ENCODE data around the gene CCDC24. TPM values are rescaled to one million over a fixed set of nuclear protein-coding genes. Genes with fewer than 3 reads are reported as not detected.

Gene CCDC24
- total RNA-seq, 1 donor from 2014 or later: 3.7 TPM

DNA sequence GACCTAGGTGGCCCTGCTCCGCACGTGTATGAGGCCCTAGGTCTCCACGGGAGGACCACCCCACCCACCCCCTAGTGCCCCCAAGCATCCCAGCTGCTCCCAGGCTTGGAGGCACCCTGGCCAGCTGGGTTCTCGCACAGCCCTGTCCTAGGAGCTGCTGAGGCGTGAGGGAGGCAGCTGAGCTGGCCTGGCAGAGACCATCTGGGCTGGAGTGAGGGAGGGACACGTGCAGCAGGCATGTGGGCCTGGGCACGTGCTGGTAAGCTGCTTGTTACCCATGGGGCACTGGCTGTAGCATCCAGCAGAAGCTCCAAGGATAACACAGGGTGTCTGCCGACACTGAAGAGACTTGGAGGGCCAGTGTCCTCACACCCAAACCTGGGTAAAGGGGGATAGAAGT, 29.8 kb downstream of the CCDC24 start:
- Histone ChIP-seq H3K36me3 (ENCODE audit: control insufficient read depth, insufficient read depth, low read length) (peaks cover 30% of the 10 kb centered on the region), H3K4me3 (ENCODE audit: low read depth, low read length) (no peak overlapping the region)

DNA sequence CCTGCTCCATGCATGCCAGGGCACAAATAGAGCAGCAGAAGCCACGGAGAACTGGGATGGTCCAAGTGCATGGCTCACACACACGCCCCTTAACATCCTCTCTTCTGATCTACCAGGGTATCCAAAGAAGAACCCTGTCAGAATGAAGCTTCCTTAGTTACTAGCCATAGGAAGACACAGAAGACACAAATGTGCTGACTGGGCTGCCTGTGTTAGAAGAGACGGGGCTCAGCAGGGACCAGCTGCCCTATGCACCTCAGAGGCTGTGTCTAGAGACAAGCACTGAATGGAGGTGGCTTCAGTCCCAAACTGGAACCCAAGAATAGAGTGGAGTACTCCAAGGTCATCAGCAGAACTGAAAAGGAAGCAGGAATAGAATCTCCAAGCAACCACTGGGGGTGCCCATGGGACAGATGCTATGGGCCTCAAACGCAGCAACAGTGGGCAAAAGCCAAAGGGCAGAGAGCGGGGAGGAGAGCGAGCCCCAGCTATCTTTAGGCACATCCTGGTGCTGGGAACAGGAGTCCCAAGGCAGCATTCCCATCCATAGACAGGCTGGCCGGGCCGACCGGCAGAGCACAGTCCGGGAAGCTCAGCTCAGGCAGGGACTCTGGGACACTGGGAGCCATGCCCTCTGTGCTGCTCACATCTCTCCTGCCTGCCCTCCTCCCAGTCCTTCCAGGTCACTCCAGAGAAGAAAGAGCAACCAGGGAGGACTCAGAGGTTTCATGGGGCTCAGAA, 30.4 kb downstream of the CCDC24 start:
- peaks cover 30% of the 10 kb centered on the region for H3K36me3 ChIP-seq (ENCODE audit: control insufficient read depth, insufficient read depth, low read length)
- H3K27me3 ChIP-seq (ENCODE audit: control insufficient read depth, insufficient read depth, low read length): no peaks in the 10 kb centered on the region
- H3K4me3 ChIP-seq (ENCODE audit: low read depth, low read length): no peak overlapping the region
- FAIRE-seq: peak; percentile 7
- TF ChIP-seq, protein P1, sequence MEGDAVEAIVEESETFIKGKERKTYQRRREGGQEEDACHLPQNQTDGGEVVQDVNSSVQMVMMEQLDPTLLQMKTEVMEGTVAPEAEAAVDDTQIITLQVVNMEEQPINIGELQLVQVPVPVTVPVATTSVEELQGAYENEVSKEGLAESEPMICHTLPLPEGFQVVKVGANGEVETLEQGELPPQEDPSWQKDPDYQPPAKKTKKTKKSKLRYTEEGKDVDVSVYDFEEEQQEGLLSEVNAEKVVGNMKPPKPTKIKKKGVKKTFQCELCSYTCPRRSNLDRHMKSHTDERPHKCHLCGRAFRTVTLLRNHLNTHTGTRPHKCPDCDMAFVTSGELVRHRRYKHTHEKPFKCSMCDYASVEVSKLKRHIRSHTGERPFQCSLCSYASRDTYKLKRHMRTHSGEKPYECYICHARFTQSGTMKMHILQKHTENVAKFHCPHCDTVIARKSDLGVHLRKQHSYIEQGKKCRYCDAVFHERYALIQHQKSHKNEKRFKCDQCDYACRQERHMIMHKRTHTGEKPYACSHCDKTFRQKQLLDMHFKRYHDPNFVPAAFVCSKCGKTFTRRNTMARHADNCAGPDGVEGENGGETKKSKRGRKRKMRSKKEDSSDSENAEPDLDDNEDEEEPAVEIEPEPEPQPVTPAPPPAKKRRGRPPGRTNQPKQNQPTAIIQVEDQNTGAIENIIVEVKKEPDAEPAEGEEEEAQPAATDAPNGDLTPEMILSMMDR (IDR thresholded peaks at IDR 0.05; ENCODE audit: insufficient read depth, low read length, severe bottlenecking): no peak
- DNase-seq (ENCODE audit: low read depth): no peak

More for the DNA sequence above, 29.8 kb downstream of the CCDC24 start:
- DNase-seq (ENCODE audit: low read depth): no peak
- H3K27me3 ChIP-seq (ENCODE audit: control insufficient read depth, insufficient read depth, low read length): no peaks in the 10 kb centered on the region
- FAIRE-seq: peak; percentile 82
- TF ChIP-seq, protein P1 (IDR thresholded peaks at IDR 0.05; ENCODE audit: insufficient read depth, low read length, severe bottlenecking): no peak

DNA sequence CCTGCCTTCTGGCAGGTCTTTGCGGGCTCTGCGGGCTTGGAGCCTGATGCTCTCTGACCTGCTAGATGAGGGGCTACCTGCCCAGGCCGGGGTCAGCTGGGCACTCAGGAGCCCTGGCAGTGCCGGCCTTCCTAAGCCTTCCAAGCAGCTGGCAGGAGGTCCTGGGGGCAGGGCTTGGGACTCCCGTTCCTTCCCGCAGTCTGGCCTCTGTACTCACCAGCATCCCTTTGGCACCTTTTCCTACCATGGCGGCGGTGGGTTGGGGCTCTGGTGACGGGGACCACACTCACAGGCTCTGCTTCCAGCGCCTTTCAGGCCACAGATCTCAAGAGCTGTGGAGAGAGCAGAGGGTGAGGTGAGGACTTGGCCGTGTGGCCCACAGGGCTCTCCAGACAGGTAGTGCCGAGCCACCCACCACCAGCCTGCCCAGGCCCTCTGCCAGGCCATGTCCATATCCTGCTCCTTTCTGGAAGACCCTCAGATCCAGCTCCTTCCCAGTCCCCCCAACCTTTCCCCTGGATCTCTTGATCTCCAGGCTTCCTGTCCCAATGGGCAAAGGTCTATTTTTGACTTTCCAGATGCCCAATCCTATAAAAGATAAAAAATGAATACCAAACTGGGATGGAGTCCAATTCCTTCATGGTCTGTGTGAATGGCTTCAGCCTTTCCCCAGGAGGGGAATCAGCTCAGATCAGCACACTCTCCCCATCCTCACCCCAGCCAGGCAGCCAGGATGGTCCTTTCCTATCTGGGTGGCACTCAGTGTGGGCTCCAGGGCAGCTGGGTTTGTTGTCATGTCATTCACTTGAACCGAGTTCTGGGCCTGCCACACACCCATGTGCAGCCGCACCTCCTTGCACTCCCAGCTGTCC, 32.9 kb downstream of the CCDC24 start:
- FAIRE-seq: no peak
- Histone ChIP-seq H3K4me3 (ENCODE audit: low read depth, low read length) (no peak overlapping the region), H3K27me3 (ENCODE audit: control insufficient read depth, insufficient read depth, low read length) (no peaks in the 10 kb centered on the region), H3K36me3 (ENCODE audit: control insufficient read depth, insufficient read depth, low read length) (peaks cover 29% of the 10 kb centered on the region)
- no peak for DNase-seq (ENCODE audit: low read depth)
- TF ChIP-seq, protein P1 (IDR thresholded peaks at IDR 0.05; ENCODE audit: insufficient read depth, low read length, severe bottlenecking): no peak

DNA sequence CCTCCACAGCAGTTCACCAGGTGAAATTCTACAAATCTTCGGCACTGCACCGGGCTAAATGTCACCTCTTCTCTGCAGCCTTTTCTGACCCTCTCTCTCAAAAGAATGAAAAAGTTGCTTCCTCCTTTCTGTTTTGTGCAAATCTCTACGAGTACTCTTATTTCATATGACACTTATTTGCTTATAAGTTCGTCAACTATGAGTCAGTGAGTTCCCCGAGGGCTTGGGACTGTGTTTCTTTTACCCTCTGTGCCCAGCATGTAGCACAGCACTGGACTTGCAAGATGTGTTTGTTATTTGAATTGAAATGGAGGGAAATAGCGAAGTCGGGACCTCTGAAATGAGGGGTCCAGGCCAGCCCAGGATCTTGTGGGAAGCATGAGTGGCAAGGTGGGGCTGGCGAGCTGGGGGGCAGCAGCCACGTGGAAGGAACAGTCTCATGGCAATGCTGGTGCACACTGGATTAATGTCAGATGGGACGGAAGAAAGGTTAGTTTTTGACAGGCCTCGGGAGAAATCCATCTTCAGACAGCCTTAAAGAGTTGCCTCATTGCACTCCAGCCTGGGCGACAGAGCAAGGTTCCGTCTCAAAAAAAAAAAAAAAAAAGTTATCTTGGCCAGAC, 33.6 kb downstream of the CCDC24 start:
- DNase-seq (ENCODE audit: low read depth): peak; percentile 89
- Histone ChIP-seq H3K27me3 (ENCODE audit: control insufficient read depth, insufficient read depth, low read length) (no peaks in the 10 kb centered on the region), H3K36me3 (ENCODE audit: control insufficient read depth, insufficient read depth, low read length) (peaks cover 26% of the 10 kb centered on the region), H3K4me3 (ENCODE audit: low read depth, low read length) (no peak overlapping the region)
- TF ChIP-seq, protein P1 (IDR thresholded peaks at IDR 0.05; ENCODE audit: insufficient read depth, low read length, severe bottlenecking): no peak
- FAIRE-seq: no peak

DNA sequence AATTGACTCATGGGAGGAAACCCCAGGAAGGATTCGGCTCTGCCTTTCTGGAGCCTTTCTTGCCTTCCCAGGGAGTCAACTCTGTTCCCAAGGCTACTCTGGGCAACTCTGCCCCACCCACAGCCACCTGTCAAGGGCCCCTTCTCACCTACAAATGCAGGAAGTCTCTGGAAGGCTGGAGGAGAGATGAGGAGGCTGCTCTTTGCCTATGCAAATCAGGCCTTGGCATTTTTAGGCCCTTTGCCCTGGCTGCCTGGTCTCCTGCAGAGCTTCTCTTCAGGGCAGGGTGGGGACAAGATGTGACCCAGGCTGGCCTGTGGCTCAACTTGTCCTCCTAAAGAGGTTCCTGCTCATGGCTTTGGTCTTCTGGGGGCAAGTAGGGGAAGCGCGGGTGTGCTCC, 34.4 kb downstream of the CCDC24 start:
- FAIRE-seq (no peak), DNase-seq (ENCODE audit: low read depth) (peak; percentile 44)
- TF ChIP-seq, protein P1 (IDR thresholded peaks at IDR 0.05; ENCODE audit: insufficient read depth, low read length, severe bottlenecking): no peak
- Histone ChIP-seq H3K27me3 (ENCODE audit: control insufficient read depth, insufficient read depth, low read length) (no peaks in the 10 kb centered on the region), H3K36me3 (ENCODE audit: control insufficient read depth, insufficient read depth, low read length) (peaks cover 21% of the 10 kb centered on the region), H3K4me3 (ENCODE audit: low read depth, low read length) (no peak overlapping the region)
